ENCODE results near the gene SLC24A3. TPM values are rescaled to one million over a fixed set of nuclear protein-coding genes. Genes with fewer than 3 reads are reported as not detected.

SLC24A3 gene
- total RNA-seq, 1 donor from 2014 or later = 0.08 TPM

DNA sequence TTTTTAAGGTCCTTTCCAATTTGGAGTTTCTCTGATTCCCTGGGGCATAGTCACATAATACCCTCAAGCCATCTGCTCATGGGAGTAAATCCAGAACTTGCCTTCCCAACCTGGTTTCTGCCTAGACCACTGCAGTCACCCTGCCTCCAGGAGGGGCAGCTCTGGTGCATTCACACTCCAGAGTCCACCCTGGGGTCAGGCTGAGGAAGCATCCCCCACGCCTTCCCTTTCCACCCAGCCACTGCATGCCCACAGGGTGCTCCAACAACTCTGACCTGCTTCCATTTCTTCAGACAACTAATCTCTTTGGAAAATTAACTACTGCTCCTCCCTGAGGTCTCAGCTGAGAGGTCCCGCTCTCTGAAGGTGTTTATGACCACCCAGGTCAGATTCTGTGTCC is 334.2 kb downstream of the SLC24A3 start:
- TF ChIP-seq, protein P1, sequence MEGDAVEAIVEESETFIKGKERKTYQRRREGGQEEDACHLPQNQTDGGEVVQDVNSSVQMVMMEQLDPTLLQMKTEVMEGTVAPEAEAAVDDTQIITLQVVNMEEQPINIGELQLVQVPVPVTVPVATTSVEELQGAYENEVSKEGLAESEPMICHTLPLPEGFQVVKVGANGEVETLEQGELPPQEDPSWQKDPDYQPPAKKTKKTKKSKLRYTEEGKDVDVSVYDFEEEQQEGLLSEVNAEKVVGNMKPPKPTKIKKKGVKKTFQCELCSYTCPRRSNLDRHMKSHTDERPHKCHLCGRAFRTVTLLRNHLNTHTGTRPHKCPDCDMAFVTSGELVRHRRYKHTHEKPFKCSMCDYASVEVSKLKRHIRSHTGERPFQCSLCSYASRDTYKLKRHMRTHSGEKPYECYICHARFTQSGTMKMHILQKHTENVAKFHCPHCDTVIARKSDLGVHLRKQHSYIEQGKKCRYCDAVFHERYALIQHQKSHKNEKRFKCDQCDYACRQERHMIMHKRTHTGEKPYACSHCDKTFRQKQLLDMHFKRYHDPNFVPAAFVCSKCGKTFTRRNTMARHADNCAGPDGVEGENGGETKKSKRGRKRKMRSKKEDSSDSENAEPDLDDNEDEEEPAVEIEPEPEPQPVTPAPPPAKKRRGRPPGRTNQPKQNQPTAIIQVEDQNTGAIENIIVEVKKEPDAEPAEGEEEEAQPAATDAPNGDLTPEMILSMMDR (IDR thresholded peaks at IDR 0.05; ENCODE audit: insufficient read depth, low read length, poor library complexity, severe bottlenecking) = no peak
- Histone ChIP-seq H3K27me3 (ENCODE audit: control insufficient read depth, insufficient read depth, low read length) (no peaks in the 10 kb centered on the region), H3K4me3 (ENCODE audit: low read depth, low read length) (no peak overlapping the region), H3K36me3 (ENCODE audit: control insufficient read depth, insufficient read depth, low read length) (no peaks in the 10 kb centered on the region)
- no peak for DNase-seq (ENCODE audit: low read depth)

DNA sequence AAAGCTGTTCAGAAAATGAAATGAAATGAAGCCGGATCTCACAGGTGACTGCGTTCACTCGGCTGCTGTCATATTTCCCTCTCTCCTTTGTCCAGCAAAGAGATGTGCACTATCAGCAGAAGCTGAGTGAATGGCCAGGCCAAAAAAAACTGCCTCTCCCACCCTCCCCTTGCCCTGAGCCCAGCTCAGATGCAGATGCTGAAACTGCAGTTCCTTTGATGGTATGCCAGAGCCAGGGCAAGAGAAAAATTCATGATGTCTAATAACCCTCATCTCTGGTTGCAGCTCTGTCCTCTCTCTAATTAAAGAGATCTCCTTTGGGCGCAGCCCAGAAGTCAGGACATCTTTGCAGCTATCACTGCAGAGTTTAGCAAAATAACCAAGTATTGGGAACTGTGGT is 335.1 kb downstream of the SLC24A3 start:
- Histone ChIP-seq H3K27me3 (ENCODE audit: control insufficient read depth, insufficient read depth, low read length) (no peaks in the 10 kb centered on the region), H3K36me3 (ENCODE audit: control insufficient read depth, insufficient read depth, low read length) (no peaks in the 10 kb centered on the region)
- no peak for DNase-seq (ENCODE audit: low read depth)

DNA sequence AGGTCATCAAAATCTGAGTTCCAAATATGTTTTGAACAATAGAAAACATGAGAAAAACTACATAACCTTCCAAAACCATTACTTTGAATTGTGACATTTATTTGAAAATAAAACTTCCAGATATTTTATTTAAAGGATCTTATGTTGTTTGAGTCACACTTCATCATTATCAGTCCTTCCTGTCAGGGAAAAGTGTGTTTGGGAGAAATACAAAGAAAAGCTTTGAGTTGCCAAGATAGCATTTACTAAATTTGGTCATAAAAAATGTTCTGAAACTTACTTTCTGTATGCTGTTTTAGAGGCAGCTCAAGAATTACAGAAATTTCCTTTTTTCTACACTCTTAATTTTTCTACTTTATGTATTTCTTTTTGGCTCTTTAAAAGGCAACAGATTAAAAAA is 337.5 kb downstream of the SLC24A3 start:
- H3K27me3 ChIP-seq (ENCODE audit: control insufficient read depth, insufficient read depth, low read length) = no peaks in the 10 kb centered on the region
- H3K4me3 ChIP-seq (ENCODE audit: low read depth, low read length) = no peak overlapping the region
- H3K36me3 ChIP-seq (ENCODE audit: control insufficient read depth, insufficient read depth, low read length) = no peaks in the 10 kb centered on the region
- TF ChIP-seq, protein P1 (IDR thresholded peaks at IDR 0.05; ENCODE audit: insufficient read depth, low read length, poor library complexity, severe bottlenecking) = no peak
- DNase-seq (ENCODE audit: low read depth) = no peak

More for the DNA sequence above, 335.1 kb downstream of the SLC24A3 start:
- TF ChIP-seq, protein P1 (IDR thresholded peaks at IDR 0.05; ENCODE audit: insufficient read depth, low read length, poor library complexity, severe bottlenecking) = no peak
- no peak overlapping the region for H3K4me3 ChIP-seq (ENCODE audit: low read depth, low read length)

DNA sequence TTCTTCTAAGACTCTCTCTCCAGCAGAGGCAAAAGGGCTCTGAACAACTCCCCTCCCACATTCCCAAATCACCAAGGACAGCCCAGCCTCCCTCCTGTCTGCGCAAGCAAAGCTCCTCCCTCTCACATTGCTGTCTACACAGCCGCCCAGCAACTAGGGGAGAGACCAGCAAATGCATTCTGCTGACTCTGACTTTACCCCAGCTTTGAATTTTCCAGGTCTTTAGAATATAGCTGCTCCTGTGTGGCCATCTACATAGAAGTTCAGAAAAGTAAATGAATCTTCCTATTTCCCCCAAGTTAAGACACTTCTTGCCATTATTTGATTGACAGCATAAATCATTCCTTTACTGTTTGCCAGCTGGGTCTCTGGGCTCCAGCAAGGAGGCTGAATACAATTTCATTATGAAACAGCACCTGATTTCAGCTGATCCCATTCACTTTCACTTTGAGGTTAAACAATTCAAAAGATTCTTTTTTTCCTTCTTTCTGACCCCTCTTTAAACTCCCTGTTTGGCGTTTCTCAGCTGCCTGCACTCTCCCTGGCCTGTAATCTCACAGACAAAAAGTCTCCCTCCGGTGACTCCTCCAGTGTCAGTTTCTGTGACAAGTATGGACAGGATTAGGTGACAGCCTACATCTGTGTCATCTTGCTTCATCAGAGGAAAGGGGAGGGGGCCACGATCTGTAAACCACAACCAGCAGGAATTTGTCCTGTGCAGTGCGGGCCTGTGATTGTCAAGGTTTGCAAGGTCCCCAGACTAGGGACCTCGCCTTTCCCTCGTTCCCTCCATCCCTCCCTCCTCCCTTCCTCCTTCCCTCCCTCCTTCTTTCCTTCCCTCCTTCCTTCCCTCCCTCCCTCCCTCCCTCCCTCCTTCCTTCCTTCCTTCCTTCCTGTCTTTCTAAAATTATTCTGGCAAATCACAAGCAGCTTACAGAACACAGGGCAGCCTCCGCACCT is 340.1 kb downstream of the SLC24A3 start:
- H3K4me3 ChIP-seq (ENCODE audit: low read depth, low read length) = no peak overlapping the region
- H3K36me3 ChIP-seq (ENCODE audit: control insufficient read depth, insufficient read depth, low read length) = no peaks in the 10 kb centered on the region
- no peak for DNase-seq (ENCODE audit: low read depth)
- TF ChIP-seq, protein P1 (IDR thresholded peaks at IDR 0.05; ENCODE audit: insufficient read depth, low read length, poor library complexity, severe bottlenecking) = no peak
- no peaks in the 10 kb centered on the region for H3K27me3 ChIP-seq (ENCODE audit: control insufficient read depth, insufficient read depth, low read length)

DNA sequence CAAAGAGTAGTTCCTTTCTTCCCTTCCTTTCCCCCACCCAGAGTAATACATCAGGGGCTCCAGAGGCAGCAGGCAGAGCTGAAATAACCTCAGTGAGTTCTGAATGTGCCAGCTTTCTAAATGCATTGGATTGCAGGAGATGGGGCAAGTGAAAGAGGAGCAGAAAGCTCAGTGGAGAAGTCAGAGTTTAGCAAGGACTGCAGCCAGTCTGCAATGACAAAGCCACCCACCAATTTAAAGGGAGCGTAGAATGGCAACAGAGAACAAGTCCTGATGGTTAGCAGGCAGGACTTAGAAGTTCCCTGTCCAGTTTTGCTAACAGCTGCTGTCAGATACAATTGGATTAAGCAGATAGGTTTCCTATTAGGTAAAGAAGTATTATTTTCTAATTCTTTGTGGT is 342.2 kb downstream of the SLC24A3 start:
- DNase-seq (ENCODE audit: low read depth) = no peak
- TF ChIP-seq, protein P1 (IDR thresholded peaks at IDR 0.05; ENCODE audit: insufficient read depth, low read length, poor library complexity, severe bottlenecking) = no peak
- Histone ChIP-seq H3K4me3 (ENCODE audit: low read depth, low read length) (no peak overlapping the region), H3K36me3 (ENCODE audit: control insufficient read depth, insufficient read depth, low read length) (no peaks in the 10 kb centered on the region), H3K27me3 (ENCODE audit: control insufficient read depth, insufficient read depth, low read length) (no peaks in the 10 kb centered on the region)
